Measurements from ENCODE around the gene HACL1. TPM values are rescaled to one million over a fixed set of nuclear protein-coding genes. Genes with fewer than 3 reads are reported as not detected.

HACL1 gene
- total RNA-seq, 1 experiment from 2014 or later, result 44.9 TPM

DNA sequence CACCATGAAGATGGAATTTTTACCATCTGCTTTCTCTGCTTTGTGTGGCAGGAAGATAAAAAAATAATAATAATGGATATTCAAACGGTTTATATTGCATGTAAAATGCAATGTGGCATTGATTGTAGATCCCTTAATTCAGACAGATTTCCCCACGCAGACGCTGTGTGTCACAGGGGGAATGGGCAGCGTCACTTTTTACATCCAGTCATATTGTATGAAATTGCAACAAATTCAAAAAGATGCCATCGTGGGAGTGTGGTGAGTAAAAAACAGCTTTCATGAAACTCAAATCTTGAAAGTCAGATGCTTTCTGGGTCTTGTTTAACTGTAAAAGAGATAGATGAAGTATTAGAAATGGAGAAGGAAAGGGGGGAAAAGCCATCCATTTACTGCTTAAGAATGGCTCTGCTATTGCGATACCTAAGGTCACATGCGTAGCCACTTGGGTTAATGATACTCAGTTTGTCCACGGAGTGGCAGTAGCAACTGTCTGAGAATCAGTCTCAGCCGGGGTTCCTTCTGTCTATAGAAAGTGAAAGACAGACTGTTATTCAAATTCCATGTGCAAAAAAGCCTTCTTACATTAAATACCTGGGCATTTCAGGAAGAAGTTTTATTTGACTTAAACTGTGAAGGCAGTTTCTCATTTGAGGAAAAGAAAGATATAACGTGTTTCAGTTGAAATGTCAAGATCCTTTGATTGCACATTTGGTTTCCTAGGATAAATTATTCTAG is 28.7 kb upstream of the HACL1 start:
- ChIA-PET POLR2A (no interaction called here), CTCF (interaction anchor here (1.0 to 1.6 kb wide), 4 partner anchors 15 to 548 kb away, joined by 3 to 5 read pairs (median 3); no protein-coding TSS in a partner anchor)
- ATAC-seq, result peak; percentile 77
- Mint-ChIP-seq H3K27me3 (ENCODE audit: low read depth) (peaks cover 2% of the 10 kb centered on the region; the same call in 1 of the 2 replicates), H3K4me1 (peaks cover 53% of the 10 kb centered on the region), H3K4me3 (no peak overlapping the region), H3K36me3 (no peaks in the 10 kb centered on the region), H3K9me3 (peaks cover 3% of the 10 kb centered on the region), H3K27ac (0 out of 2 replicates have a peak overlapping the region, but pooled peaks have one; percentile 2)
- TF ChIP-seq, protein P1, sequence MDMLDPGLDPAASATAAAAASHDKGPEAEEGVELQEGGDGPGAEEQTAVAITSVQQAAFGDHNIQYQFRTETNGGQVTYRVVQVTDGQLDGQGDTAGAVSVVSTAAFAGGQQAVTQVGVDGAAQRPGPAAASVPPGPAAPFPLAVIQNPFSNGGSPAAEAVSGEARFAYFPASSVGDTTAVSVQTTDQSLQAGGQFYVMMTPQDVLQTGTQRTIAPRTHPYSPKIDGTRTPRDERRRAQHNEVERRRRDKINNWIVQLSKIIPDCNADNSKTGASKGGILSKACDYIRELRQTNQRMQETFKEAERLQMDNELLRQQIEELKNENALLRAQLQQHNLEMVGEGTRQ (CRISPR knock-in tag; IDR thresholded peaks at IDR 0.05), result peak; percentile 57
- TF ChIP-seq, protein P2, sequence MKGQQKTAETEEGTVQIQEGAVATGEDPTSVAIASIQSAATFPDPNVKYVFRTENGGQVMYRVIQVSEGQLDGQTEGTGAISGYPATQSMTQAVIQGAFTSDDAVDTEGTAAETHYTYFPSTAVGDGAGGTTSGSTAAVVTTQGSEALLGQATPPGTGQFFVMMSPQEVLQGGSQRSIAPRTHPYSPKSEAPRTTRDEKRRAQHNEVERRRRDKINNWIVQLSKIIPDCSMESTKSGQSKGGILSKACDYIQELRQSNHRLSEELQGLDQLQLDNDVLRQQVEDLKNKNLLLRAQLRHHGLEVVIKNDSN (CRISPR knock-in tag; IDR thresholded peaks at IDR 0.05), result peak; percentile 50; the same call in 1 of the 2 replicates
- TF ChIP-seq, protein P3, sequence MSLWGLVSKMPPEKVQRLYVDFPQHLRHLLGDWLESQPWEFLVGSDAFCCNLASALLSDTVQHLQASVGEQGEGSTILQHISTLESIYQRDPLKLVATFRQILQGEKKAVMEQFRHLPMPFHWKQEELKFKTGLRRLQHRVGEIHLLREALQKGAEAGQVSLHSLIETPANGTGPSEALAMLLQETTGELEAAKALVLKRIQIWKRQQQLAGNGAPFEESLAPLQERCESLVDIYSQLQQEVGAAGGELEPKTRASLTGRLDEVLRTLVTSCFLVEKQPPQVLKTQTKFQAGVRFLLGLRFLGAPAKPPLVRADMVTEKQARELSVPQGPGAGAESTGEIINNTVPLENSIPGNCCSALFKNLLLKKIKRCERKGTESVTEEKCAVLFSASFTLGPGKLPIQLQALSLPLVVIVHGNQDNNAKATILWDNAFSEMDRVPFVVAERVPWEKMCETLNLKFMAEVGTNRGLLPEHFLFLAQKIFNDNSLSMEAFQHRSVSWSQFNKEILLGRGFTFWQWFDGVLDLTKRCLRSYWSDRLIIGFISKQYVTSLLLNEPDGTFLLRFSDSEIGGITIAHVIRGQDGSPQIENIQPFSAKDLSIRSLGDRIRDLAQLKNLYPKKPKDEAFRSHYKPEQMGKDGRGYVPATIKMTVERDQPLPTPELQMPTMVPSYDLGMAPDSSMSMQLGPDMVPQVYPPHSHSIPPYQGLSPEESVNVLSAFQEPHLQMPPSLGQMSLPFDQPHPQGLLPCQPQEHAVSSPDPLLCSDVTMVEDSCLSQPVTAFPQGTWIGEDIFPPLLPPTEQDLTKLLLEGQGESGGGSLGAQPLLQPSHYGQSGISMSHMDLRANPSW (CRISPR knock-in tag; conservative IDR thresholded peaks at IDR 0.05; ENCODE audit: low read depth), result no peak
- peak; percentile 44 for DNase-seq (ENCODE audit: low spot score)

DNA sequence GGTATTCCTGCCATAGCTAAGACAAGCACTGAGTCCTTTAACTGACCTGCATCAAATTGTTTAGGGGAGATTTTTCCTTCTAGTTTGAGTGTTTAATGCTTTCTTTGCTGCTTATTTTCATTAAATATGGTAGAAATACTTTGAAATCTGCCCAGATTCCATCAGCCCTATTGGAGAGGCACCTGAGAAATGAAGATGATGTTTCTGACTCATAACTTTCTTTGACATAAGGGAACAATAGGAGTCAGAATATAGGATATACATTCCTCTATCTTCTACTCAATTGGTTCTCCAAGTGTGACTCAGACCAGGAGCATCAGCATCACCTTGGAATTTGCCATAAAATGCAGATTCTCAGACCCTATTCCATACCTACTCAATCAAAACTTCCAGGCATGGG is 27.6 kb upstream of the HACL1 start:
- no peak overlapping the region for H3K4me3 Mint-ChIP-seq
- ATAC-seq (no peak), DNase-seq (ENCODE audit: low spot score) (no peak)
- CTCF ChIA-PET, result interaction anchor here (1.1 kb wide), 2 partner anchors 183 to 549 kb away, joined by 3 read pairs; no protein-coding TSS in a partner anchor
- H3K27ac Mint-ChIP-seq, result no peak overlapping the region
- no peaks in the 10 kb centered on the region for H3K36me3 Mint-ChIP-seq
- peaks cover 2% of the 10 kb centered on the region; the same call in 1 of the 2 replicates for H3K27me3 Mint-ChIP-seq (ENCODE audit: low read depth)
- H3K4me1 Mint-ChIP-seq, result peaks cover 42% of the 10 kb centered on the region
- H3K9me3 Mint-ChIP-seq, result peaks cover 3% of the 10 kb centered on the region
- POLR2A ChIA-PET, result no interaction called here
- TF ChIP-seq ZNF416 (CRISPR knock-in tag; IDR thresholded peaks at IDR 0.05) (no peak), ZNF263 (CRISPR knock-in tag; IDR thresholded peaks at IDR 0.05; ENCODE audit: low read depth) (no peak), TP53 (CRISPR knock-in tag; IDR thresholded peaks at IDR 0.05) (no peak), ZNF232 (CRISPR knock-in tag; IDR thresholded peaks at IDR 0.05) (no peak), NFATC4 (CRISPR knock-in tag; IDR thresholded peaks at IDR 0.05) (no peak), OVOL2 (CRISPR knock-in tag; IDR thresholded peaks at IDR 0.05; ENCODE audit: borderline replicate concordance) (no peak), AFF4 (CRISPR knock-in tag; IDR thresholded peaks at IDR 0.05; ENCODE audit: borderline replicate concordance) (no peak), ZNF671 (CRISPR knock-in tag; IDR thresholded peaks at IDR 0.05) (no peak), ESRRA (CRISPR knock-in tag; IDR thresholded peaks at IDR 0.05; ENCODE audit: borderline replicate concordance) (no peak)
- TF ChIP-seq, protein P4, sequence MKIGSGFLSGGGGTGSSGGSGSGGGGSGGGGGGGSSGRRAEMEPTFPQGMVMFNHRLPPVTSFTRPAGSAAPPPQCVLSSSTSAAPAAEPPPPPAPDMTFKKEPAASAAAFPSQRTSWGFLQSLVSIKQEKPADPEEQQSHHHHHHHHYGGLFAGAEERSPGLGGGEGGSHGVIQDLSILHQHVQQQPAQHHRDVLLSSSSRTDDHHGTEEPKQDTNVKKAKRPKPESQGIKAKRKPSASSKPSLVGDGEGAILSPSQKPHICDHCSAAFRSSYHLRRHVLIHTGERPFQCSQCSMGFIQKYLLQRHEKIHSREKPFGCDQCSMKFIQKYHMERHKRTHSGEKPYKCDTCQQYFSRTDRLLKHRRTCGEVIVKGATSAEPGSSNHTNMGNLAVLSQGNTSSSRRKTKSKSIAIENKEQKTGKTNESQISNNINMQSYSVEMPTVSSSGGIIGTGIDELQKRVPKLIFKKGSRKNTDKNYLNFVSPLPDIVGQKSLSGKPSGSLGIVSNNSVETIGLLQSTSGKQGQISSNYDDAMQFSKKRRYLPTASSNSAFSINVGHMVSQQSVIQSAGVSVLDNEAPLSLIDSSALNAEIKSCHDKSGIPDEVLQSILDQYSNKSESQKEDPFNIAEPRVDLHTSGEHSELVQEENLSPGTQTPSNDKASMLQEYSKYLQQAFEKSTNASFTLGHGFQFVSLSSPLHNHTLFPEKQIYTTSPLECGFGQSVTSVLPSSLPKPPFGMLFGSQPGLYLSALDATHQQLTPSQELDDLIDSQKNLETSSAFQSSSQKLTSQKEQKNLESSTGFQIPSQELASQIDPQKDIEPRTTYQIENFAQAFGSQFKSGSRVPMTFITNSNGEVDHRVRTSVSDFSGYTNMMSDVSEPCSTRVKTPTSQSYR (CRISPR knock-in tag; IDR thresholded peaks at IDR 0.05), result no peak
- TF ChIP-seq, protein P5, sequence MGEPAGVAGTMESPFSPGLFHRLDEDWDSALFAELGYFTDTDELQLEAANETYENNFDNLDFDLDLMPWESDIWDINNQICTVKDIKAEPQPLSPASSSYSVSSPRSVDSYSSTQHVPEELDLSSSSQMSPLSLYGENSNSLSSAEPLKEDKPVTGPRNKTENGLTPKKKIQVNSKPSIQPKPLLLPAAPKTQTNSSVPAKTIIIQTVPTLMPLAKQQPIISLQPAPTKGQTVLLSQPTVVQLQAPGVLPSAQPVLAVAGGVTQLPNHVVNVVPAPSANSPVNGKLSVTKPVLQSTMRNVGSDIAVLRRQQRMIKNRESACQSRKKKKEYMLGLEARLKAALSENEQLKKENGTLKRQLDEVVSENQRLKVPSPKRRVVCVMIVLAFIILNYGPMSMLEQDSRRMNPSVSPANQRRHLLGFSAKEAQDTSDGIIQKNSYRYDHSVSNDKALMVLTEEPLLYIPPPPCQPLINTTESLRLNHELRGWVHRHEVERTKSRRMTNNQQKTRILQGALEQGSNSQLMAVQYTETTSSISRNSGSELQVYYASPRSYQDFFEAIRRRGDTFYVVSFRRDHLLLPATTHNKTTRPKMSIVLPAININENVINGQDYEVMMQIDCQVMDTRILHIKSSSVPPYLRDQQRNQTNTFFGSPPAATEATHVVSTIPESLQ (CRISPR knock-in tag; IDR thresholded peaks at IDR 0.05), result no peak
- TF ChIP-seq, protein P6, sequence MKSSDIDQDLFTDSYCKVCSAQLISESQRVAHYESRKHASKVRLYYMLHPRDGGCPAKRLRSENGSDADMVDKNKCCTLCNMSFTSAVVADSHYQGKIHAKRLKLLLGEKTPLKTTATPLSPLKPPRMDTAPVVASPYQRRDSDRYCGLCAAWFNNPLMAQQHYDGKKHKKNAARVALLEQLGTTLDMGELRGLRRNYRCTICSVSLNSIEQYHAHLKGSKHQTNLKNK (CRISPR knock-in tag; IDR thresholded peaks at IDR 0.05), result no peak
- TF ChIP-seq, protein P7, sequence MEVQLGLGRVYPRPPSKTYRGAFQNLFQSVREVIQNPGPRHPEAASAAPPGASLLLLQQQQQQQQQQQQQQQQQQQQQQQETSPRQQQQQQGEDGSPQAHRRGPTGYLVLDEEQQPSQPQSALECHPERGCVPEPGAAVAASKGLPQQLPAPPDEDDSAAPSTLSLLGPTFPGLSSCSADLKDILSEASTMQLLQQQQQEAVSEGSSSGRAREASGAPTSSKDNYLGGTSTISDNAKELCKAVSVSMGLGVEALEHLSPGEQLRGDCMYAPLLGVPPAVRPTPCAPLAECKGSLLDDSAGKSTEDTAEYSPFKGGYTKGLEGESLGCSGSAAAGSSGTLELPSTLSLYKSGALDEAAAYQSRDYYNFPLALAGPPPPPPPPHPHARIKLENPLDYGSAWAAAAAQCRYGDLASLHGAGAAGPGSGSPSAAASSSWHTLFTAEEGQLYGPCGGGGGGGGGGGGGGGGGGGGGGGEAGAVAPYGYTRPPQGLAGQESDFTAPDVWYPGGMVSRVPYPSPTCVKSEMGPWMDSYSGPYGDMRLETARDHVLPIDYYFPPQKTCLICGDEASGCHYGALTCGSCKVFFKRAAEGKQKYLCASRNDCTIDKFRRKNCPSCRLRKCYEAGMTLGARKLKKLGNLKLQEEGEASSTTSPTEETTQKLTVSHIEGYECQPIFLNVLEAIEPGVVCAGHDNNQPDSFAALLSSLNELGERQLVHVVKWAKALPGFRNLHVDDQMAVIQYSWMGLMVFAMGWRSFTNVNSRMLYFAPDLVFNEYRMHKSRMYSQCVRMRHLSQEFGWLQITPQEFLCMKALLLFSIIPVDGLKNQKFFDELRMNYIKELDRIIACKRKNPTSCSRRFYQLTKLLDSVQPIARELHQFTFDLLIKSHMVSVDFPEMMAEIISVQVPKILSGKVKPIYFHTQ (CRISPR knock-in tag; IDR thresholded peaks at IDR 0.05), result no peak

Measured in WTC11 (cell line).